Body of pancreas (tissue), 4 donors: ENCODE data around the gene PTPRN2. TPM values are rescaled to one million over a fixed set of nuclear protein-coding genes. Genes with fewer than 3 reads are reported as not detected.
A peak's percentile ranks its signal among the peaks of the same experiment; 100 is the strongest.
"Not testable (repeated sequence)": the region's sequence is repeated elsewhere in the genome, so short reads cannot be mapped to it uniquely, and the experiment has no call there.

ENCODE experiments used
- ATAC-seq: fragments of 150-250 bp; one replicate; pipeline ENCODE4 v1.9.1; 2016
- DNase-seq, 4 donors: peaks; one replicate each; pipeline ENCODE4 v3.0.0-alpha.2; 2019
- H3K27ac ChIP-seq, 4 donors: fragments of 200-600 bp; sonication (generic); 1 replicate in 3 of 4; 2 replicates in 1 of 4; pipeline versions ENCODE4 v1.5.1 to v1.6.1; 2016 to 2019; ENCODE audit warnings: mild to moderate bottlenecking in 1 of 4, mixed read lengths in 1 of 4, moderate library complexity in 1 of 4
- H3K27me3 ChIP-seq, 2 donors: fragments of 200-600 bp; sonication (generic); one replicate each; pipeline ENCODE4 v1.6.0; 2016; ENCODE audit warnings: mild to moderate bottlenecking in 1 of 2
- H3K36me3 ChIP-seq, 2 donors: fragments of 200-600 bp; sonication (generic); replicated peaks in 1 of 2; 2 replicates each; pipeline ENCODE4 v1.5.1; 2016; ENCODE audit warnings: low read depth in 2 of 2; ENCODE audit not compliant: insufficient read depth in 1 of 2
- H3K4me1 ChIP-seq: fragments of 200-600 bp; sonication (generic); one replicate; pipeline ENCODE4 v1.6.0; 2016
- H3K4me3 ChIP-seq, 2 donors: fragments of 200-600 bp; sonication (generic); 1 replicate in 1 of 2; 2 replicates in 1 of 2; pipeline ENCODE4 v1.5.1; 2016 to 2019
- H3K9me3 ChIP-seq, 3 donors: fragments of 200-600 bp; sonication (generic); 1 replicate in 2 of 3; 2 replicates in 1 of 3; pipeline ENCODE4 v1.5.1; 2016
- POLR2A ChIP-seq, 3 donors: fragments of 450-650 bp; IDR thresholded peaks; one replicate each; pipeline ENCODE4 v1.6.1; 2016; ENCODE audit warnings: antibody characterized with exemption in 3 of 3, mild to moderate bottlenecking in 2 of 3
- WGBS, 2 donors: methylation state at CpG; one replicate each; pipeline ENCODE4 v1.1.5; 2017; 5-methylcytosine and 5-hydroxymethylcytosine counted together
- intact Hi-C: fragments of 100-400 bp; cut with DNase I; formaldehyde crosslinking; loops from one replicate; pipeline ENCODE4 v1.15.1; 2023
- total RNA-seq, 2 donors: library from RNA; depleted of rRNA; stranded (reverse); fragments of >200 nt; gene quantifications; one replicate each; pipeline ENCODE4 v1.1.0, GENCODE V29; 2016
- TF ChIP-seq, protein P1 (sequence below), 7 experiments: fragments of 450-650 bp in 4 of 7; fragments of 200-600 bp in 3 of 7; sonication (generic) in 3 of 7; IDR thresholded peaks; one replicate each; pipeline ENCODE4 v1.5.1; 2016 to 2019; ENCODE audit warnings: antibody characterized with exemption in 7 of 7

Gene PTPRN2
- total RNA-seq, 2 donors from 2014 or later = 31.6 to 76.1 TPM

DNA sequence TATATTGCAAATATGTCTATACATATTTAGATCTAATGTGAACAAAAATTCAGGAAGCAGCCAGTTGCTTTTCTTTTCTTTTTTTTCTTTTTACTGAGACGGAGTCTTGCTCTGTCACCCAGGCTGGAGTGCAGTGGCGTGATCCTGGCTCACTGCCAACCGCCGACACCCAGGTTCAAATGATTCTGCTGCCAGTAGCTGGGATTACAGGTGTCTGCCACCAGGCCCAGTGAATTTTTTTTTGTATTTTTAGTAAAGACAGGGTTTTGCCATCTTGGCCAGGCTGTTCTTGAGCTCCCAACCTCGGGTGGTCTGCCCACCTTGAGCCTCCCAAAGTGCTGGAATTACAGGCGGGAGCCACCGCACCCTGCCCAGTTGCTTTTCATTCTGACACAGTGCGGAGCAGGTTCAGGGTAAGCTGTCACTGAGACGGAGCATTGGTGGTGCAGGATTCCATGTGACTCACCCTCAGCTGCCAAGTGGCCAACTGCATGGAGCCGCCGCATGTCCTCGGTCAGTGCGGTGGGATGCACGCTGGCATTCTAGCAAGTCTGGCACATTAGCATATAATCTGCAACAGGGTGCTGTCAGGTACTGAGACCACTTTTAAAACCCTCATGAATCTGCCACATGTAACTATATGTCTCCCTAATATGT lies 888.1 kb downstream of the PTPRN2 start:
- Histone ChIP-seq H3K27me3 (no peaks in the 10 kb centered on the region), H3K9me3 (no peaks in the 10 kb centered on the region), H3K27ac (no peak overlapping the region), H3K36me3 (no peaks in the 10 kb centered on the region), H3K4me3 (no peak overlapping the region), H3K4me1 (no peaks in the 10 kb centered on the region)
- 76 to 77% methylated on average over 12 to 14 of the region's 14 CpGs for WGBS, 2 donors
- peak in 1 of 4 donors; percentile 5 for DNase-seq
- TF ChIP-seq POLR2A (IDR thresholded peaks at IDR 0.05) = no peak
- TF ChIP-seq, protein P1, sequence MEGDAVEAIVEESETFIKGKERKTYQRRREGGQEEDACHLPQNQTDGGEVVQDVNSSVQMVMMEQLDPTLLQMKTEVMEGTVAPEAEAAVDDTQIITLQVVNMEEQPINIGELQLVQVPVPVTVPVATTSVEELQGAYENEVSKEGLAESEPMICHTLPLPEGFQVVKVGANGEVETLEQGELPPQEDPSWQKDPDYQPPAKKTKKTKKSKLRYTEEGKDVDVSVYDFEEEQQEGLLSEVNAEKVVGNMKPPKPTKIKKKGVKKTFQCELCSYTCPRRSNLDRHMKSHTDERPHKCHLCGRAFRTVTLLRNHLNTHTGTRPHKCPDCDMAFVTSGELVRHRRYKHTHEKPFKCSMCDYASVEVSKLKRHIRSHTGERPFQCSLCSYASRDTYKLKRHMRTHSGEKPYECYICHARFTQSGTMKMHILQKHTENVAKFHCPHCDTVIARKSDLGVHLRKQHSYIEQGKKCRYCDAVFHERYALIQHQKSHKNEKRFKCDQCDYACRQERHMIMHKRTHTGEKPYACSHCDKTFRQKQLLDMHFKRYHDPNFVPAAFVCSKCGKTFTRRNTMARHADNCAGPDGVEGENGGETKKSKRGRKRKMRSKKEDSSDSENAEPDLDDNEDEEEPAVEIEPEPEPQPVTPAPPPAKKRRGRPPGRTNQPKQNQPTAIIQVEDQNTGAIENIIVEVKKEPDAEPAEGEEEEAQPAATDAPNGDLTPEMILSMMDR (IDR thresholded peaks at IDR 0.05) = no peak
- intact Hi-C loops = no loop called here
- ATAC-seq = no peak

DNA sequence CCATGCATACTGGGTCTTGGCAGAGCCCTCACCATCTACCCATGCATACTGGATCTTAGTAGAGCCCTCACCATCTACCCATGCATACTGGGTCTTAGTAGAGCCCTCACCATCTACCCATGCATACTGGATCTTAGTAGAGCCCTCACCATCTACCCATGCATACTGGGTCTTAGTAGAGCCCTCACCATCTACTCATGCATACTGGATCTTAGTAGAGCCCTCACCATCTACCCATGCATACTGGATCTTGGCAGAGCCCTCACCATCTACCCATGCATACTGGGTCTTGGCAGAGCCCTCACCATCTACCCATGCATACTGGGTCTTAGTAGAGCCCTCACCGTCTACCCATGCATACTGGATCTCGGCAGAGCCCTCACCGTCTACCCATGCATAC lies 890.3 kb downstream of the PTPRN2 start:
- WGBS, 2 donors = 100% methylated on average over 2 of the region's 3 CpGs; no CpG with 5 or more reads in 1 of the 2 donors
- intact Hi-C loops = not testable (repeated sequence)

DNA sequence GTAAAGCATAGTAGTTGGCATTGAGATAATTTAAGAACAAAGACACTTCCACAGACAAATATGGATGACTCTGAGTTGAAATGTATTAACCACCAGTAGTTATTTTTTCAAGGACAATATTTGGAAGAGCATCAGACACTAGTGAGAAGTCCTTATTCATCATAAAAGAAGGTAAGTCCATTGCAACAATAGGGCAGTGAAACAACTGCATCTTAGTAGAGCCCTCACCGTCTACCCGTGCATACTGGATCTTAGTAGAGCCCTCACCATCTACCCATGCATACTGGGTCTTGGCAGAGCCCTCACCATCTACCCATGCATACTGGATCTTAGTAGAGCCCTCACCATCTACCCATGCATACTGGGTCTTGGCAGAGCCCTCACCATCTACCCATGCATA lies 892.0 kb downstream of the PTPRN2 start:
- ATAC-seq, H3K4me3 ChIP-seq, DNase-seq, H3K27me3 ChIP-seq, H3K9me3 ChIP-seq, intact Hi-C loops, H3K36me3 ChIP-seq, H3K27ac ChIP-seq: not testable (repeated sequence)
- WGBS, 2 donors = 89 to 94% methylated on average over 2 of the region's 2 CpGs
- peaks cover 24% of the 10 kb centered on the region for H3K4me1 ChIP-seq

More for the DNA sequence above, 890.3 kb downstream of the PTPRN2 start:
- not testable (repeated sequence) for H3K36me3 ChIP-seq, H3K9me3 ChIP-seq, ATAC-seq, H3K4me3 ChIP-seq, DNase-seq, H3K27ac ChIP-seq, H3K27me3 ChIP-seq
- peaks cover 12% of the 10 kb centered on the region for H3K4me1 ChIP-seq

DNA sequence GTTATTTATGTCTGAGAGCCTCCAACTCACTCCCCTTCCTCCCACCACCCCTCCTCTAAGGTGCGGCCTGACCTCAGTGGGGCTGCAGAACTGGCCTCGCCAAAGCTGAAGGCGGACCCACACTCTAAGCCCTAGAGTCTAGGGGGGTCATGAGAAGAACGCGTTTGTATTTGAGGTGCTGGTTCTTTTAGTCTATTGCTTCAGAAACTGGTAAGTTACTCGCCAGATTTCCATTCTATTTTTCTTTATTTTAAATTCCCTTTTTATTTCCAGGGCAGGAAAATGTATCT lies 893.3 kb downstream of the PTPRN2 start:
- Histone ChIP-seq H3K36me3 (no peaks in the 10 kb centered on the region), H3K9me3 (no peaks in the 10 kb centered on the region), H3K4me3 (no peak overlapping the region), H3K27me3 (no peaks in the 10 kb centered on the region), H3K27ac (no peak overlapping the region), H3K4me1 (peaks cover 32% of the 10 kb centered on the region)
- no peak for TF ChIP-seq POLR2A (IDR thresholded peaks at IDR 0.05)
- TF ChIP-seq, protein P1 (IDR thresholded peaks at IDR 0.05) = no peak
- ATAC-seq = no peak
- intact Hi-C loops = no loop called here
- DNase-seq = no peak
- 45 to 58% methylated on average over 6 of the region's 6 CpGs for WGBS, 2 donors

DNA sequence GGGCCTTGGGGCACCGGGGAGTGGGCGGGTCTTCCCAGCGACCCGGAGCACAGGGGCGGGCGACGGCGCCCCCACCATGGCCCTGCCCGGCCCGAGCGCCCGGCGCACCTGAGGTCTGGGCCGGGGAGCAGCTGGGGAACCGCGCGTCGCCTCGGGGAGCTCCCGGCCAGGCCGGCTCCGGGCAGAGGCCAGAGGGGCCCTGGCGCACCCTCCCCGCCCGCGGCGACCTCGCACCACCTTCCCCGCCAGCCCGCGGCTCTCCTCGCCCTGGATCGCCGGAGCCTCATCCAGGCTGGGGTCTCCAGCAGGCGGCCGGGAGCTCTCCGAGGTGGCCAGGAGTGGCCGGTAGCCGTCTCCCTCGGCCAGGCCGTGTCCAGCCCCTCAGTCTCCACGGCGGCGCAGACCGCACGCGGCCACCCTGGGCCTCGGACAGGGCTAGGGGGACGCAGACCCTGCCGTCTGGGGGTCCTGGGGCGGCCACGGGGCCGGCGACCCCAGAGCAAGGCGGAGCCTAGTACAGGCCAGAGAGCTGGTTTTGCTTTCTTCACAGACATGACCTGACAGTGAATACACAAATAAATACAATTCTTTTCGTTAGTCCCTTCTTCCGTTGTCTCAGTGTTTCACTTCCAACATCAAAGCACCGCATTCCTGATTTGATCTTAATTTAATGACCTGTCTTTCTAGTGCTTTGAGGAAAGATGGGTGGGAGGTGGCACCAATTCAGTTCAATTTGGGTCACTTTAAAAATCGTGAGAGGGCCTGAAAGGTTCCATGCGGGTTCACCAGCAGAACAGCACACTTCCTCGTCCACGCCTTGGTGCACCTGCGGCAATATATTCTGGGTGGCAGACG lies 893.9 kb downstream of the PTPRN2 start:
- H3K27me3 ChIP-seq = no peaks in the 10 kb centered on the region

More for the DNA sequence above, 893.9 kb downstream of the PTPRN2 start:
- Histone ChIP-seq H3K4me3 (no peak overlapping the region), H3K36me3 (no peaks in the 10 kb centered on the region), H3K9me3 (no peaks in the 10 kb centered on the region), H3K27ac (no peak overlapping the region), H3K4me1 (peaks cover 32% of the 10 kb centered on the region)
- DNase-seq = peak in 1 of 4 donors; percentile 7
- no peak for ATAC-seq
- intact Hi-C loops = no loop called here
- 12 to 31% methylated on average over 14 to 60 of the region's 64 CpGs for WGBS, 2 donors
- TF ChIP-seq, protein P1 (IDR thresholded peaks at IDR 0.05) = no peak
- TF ChIP-seq POLR2A (IDR thresholded peaks at IDR 0.05) = no peak
